ENCODE results near the gene CENPX.

Gene CENPX

GRCh38 chr17:82055023-82055964 is 32.6 kb upstream of the CENPX start:
- DNase-seq (ENCODE audit: low read depth), result no peak

GRCh38 chr17:82054351-82055022 is 31.8 kb upstream of the CENPX start:
- no peak for DNase-seq (ENCODE audit: low read depth)

- DNase-seq (ENCODE audit: low read depth), result no peak
These were observed 31.0 kb upstream of the CENPX start for GRCh38 chr17:82053556-82054263.

- DNase-seq (ENCODE audit: low read depth), result no peak
These were observed 30.5 kb upstream of the CENPX start for GRCh38 chr17:82053130-82053529.

- DNase-seq (ENCODE audit: low read depth), result no peak
These were observed 30.0 kb upstream of the CENPX start for GRCh38 chr17:82052638-82053059.

GRCh38 chr17:82051776-82052637 is 29.3 kb upstream of the CENPX start, which contains the start of the genes GPS1 and RFNG:
Gene GPS1 (plus strand): TSS chr17:82051898. CDS start chr17:82051932, 34 bp downstream.
Gene RFNG (minus strand): TSS chr17:82051811. CDS start chr17:82051766, 45 bp downstream.
- no peak for DNase-seq (ENCODE audit: low read depth)

- DNase-seq (ENCODE audit: low read depth), result no peak
These were observed 28.3 kb upstream of the CENPX start for GRCh38 chr17:82050761-82051641.

GRCh38 chr17:82050152-82050760 is 27.6 kb upstream of the CENPX start:
- no peak for DNase-seq (ENCODE audit: low read depth)

- DNase-seq (ENCODE audit: low read depth), result no peak
These were observed 26.9 kb upstream of the CENPX start for GRCh38 chr17:82049521-82049971.

- no peak for DNase-seq (ENCODE audit: low read depth)
These were observed 26.4 kb upstream of the CENPX start for GRCh38 chr17:82049106-82049505.

- no peak for DNase-seq (ENCODE audit: low read depth)
These were observed 25.9 kb upstream of the CENPX start for GRCh38 chr17:82048571-82048971.

GRCh38 chr17:82047914-82048570 is 25.4 kb upstream of the CENPX start:
- no peak for DNase-seq (ENCODE audit: low read depth)

GRCh38 chr17:82047379-82047778 is 24.7 kb upstream of the CENPX start:
- DNase-seq (ENCODE audit: low read depth), result no peak

- DNase-seq (ENCODE audit: low read depth), result no peak
These were observed 24.2 kb upstream of the CENPX start for GRCh38 chr17:82046903-82047302.

- DNase-seq (ENCODE audit: low read depth), result no peak
These were observed 23.3 kb upstream of the CENPX start for GRCh38 chr17:82045936-82046484.

GRCh38 chr17:82043507-82043906 is 20.8 kb upstream of the CENPX start:
- no peak for DNase-seq (ENCODE audit: low read depth)

GRCh38 chr17:82042649-82043048 is 20.0 kb upstream of the CENPX start:
- DNase-seq (ENCODE audit: low read depth), result no peak

- no peak for DNase-seq (ENCODE audit: low read depth)
These were observed 18.6 kb upstream of the CENPX start for GRCh38 chr17:82041144-82041814.

Measured in fibroblast of the conjunctiva (primary cell).